Frontal cortex (tissue), 4 donors: ENCODE results near the gene NUP98. TPM values are rescaled to one million over a fixed set of nuclear protein-coding genes. Genes with fewer than 3 reads are reported as not detected.
"Not testable (repeated sequence)": the region's sequence is repeated elsewhere in the genome, so short reads cannot be mapped to it uniquely, and the experiment has no call there.

Source experiments
- DNase-seq, 2 donors: peaks; one replicate each; pipeline ENCODE4 v3.0.0; 2012; ENCODE audit warnings: low spot score in 2 of 2
- FAIRE-seq: peaks from 2 replicates; lab custom pipeline; 2012; peaks lifted over from hg19 to GRCh38; lab: Jason Lieb, UNC
- total RNA-seq: library from RNA; depleted of rRNA; stranded (reverse); fragments of >200 nt; gene quantifications from one replicate; pipeline ENCODE4 v1.2.3, GENCODE V29; 2014
- donor health status: control.
- donor health status: control.
- donor health status: control.

Gene NUP98
- total RNA-seq, 1 donor from 2014 or later, result 73.4 TPM

- FAIRE-seq (no peak), DNase-seq (no peak)
Observed at GRCh38 chr11:3803726-3804495, 6.6 kb upstream of the NUP98 start.

DNA sequence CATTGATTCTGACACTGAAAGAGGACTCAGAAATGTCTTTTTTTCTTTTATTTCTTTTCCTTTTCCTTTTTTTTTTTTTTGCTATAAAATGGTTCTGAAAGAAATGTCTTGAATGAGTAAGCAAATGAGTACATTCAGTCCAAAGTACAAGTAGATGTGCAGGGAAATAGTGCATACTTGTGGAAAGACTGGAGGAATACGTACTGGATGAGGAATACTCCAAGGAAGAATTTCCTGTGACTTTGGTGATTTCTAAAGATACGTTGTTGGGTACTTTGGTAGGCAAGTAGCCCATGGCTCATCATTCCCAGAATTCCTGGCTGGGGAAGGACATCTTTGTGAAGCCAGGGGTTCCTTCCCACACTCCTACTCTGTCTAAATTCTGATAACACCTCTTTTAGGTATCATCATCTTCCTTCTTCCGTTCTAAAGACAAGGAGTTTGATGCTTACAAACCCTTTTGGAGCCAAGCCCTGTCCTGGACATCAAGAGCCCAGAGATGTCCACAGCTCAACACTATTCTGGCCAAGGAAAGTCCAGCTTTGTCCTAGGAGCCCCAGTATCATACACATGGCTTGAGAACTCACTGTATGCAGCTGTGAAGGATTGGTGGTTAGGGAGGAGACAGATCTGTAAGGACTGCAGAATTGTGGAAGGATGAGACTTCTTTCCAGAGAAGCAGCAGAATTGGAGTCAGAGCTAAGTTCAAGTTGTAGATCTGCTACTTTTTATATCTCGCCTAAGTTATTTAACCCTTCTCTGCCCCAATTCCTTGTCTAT is 4.8 kb upstream of the NUP98 start:
- FAIRE-seq (no peak), DNase-seq (no peak)

GRCh38 chr11:3799873-3800272 is 2.5 kb upstream of the NUP98 start:
- FAIRE-seq, result no peak
- DNase-seq, result no peak

DNA sequence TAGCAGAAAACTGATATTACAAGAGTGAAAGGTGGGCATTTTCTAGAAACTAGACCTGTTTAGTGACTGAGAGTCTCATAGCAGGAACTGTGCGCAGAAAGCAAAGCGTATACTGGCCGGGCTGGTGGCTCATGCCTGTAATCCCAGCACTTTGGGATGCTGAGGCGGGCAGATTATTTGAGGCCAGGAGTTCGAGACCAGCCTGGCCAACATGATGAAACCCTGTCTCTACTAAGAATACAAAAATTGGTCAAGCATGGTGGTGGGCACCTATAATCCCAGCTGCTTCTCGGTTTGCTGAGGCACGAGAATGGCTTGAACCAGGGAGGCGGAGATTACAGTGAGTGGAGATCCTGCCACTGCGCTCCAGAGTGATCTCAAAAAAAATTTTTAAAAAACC is 1.8 kb upstream of the NUP98 start:
- FAIRE-seq (no peak), DNase-seq (no peak)

- FAIRE-seq (no peak), DNase-seq (no peak)
Observed at GRCh38 chr11:3796801-3797328, 489 bp downstream of the NUP98 start.

GRCh38 chr11:3796346-3796745 is 1.0 kb downstream of the NUP98 start:
- no peak for DNase-seq
- FAIRE-seq, result no peak

GRCh38 chr11:3796002-3796311 is 1.4 kb downstream of the NUP98 start:
- no peak for FAIRE-seq

GRCh38 chr11:3795131-3796001 is 2.0 kb downstream of the NUP98 start:
- FAIRE-seq (no peak), DNase-seq (no peak)

More at GRCh38 chr11:3796002-3796311, 1.4 kb downstream of the NUP98 start:
- no peak for DNase-seq

- not testable (repeated sequence) for FAIRE-seq, DNase-seq
Observed at GRCh38 chr11:3794387-3794786, 3.0 kb downstream of the NUP98 start.

DNA sequence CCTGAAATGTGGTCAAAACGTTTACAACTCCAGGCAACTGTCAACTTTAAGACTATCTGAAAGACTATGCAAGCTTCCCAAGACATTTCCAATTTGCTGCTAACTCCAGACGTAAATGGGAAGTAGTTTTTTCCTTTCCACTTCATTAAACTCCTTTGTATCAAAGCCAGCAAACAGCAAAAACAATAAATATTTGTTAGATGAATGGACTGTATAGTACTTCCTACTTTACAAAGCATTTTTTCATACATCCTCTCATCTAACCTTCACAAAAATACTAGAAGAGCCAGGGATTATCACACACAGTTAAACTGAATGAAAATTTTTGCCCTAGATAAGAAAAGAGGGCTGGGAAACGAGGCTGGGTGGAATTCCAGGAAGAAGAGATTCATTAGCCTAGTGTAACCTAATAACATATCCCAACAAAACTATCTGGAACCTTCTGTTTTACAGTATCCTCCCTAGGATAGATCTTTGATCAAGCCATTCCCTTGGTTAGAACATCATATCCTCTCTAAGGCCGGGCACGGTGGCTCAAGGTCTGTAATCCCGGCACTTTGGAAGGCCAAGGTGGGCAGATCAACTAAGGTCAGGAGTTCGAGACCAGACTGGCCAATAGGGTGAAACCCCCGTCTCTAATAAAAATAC is 10.4 kb downstream of the NUP98 start:
- no peak for FAIRE-seq
- DNase-seq, result no peak

DNA sequence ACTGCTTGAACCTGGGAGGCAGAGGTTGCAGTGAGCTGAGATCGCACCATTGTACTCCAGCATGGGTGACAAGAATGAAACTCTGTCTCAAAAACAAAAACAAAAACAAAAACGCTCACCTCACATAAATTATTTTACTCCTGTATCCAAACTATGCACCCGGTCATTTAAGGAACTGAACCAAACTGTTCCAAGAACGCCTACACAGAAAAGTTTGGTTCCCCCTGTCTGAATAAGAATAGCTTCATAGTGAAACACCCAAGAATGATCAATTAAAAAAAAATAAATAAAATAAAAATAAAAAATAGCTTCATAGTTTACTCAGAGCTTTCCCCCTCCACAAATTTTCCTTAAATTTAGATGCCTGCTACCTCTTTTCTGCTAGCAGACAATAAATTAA is 13.7 kb downstream of the NUP98 start:
- DNase-seq (no peak), FAIRE-seq (no peak)

DNA sequence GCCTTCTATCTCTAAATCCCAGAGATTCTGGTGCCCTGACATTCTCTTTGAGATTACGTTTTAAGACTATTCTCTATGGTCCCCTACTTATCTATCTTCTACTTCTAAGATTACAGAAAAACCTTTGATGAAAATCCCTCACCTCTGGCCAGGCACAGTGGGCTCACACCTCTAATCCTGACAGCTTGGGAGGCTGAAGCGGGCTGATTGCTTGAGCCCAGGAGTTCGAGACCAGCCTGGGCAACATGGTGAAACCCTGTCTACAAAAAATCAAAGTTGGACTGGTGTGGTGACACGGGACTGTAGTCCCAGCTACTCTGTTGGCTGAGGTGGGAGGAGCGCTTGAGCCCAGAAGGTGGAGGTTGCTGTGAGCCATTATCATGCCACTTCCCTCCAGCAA is 14.4 kb downstream of the NUP98 start:
- DNase-seq (no peak), FAIRE-seq (no peak)

DNA sequence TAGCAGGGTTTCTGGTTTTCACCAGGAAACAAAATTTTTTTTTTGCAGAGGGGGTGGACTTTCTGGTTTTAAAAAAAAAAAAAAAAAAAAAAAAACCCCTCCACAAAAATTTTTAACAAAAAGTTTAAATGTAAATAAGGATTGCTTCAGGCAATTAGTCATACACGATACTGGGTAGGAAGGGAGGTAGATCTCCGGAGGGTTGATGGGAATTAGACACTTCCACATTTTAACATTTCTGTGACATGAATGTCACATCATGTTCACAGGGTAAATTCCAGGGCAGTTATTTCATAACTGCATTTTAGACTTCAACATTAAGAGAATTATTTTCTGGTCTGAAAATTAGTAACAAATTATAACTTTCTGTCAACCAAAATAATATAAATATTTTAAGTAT is 15.9 kb downstream of the NUP98 start:
- FAIRE-seq (peak; percentile 61), DNase-seq (no peak)

DNA sequence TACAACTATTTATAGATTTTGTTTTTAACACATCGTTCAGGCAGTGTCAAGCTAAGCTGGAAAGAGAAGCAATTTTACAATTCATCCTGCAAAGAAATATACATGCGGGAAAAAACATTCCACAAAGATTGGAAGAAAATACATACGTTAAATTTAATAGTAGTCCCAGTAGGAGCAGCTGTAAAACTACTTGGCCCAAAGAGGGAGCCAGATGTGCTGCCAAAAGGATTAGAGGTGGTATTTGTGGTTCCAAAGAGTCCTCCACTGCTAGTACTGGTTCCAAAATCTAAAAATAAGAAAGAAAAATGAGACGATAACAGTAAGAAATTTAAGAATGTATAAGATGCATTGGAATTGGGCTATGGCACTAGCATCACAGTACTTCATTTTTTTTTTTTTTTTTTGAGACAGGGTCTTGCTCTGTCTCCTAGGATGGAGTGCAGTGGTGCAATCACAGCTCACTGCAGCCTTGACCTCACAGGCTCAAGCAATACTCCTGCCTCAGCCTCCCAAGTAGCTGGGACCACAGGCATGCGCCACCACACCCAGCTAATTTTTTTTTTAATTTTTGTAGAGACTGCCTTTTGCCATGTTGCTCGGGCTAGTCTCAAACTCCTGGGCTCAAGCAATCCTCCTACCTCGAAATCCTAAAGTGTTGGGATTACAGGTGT is 21.5 kb downstream of the NUP98 start:
- FAIRE-seq, result no peak
- DNase-seq, result no peak

DNA sequence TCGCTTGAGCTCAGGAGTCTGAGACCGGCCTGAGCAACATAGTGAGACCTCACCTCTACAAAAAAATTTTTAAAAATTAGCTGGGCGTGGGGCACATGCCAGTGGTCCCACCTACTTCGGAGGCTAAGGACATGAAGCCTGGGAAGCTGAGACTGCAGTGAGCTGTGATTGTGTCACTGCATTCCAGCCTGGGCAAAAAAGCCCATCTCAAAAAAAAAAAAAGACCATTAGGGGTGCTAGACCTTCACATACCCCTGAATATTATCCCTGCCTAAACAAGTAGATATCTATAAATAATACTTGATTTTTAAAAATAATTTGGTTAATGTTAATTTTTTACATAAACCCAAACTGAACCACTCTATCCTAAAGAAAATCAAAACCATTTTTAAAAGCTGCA is 24.2 kb downstream of the NUP98 start:
- DNase-seq, result no peak
- FAIRE-seq, result no peak

DNA sequence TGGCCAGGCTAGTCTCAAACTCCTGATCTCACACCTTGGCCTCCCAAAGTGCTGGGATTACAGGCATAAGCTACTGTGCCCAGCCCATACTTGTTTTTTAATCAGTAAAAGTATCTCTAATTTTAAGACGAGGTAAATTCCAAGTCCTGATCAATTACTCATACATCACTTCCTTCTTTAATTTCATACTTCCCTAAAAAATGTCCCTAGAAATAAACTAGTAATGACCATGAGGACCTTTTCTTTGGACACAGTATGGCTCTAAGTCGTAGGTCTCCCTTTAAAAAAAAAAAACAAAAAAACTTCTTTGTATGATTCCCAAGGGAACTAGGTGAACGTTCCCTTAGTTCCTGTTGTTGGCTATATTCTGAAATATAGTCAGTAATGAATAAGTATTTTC is 29.8 kb downstream of the NUP98 start:
- FAIRE-seq (no peak), DNase-seq (no peak)

DNA sequence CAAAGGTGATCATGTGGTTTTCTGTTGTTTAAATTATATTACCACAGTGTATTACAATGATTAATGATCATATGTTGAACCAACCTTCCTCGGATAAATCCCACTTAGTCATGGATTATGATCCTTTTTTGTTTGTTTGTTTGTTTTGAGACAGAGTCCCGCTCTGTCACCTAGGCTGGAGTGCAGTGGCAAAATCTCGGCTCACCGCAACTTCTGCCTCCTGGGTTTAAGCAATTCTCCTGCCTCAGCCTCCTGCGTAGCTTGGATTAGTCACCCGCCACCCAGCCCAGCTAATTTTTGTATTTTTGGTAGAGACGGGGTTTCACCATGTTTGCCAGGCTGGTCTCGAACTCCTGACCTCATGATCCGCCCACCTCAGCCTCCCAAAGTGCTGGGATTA is 30.5 kb downstream of the NUP98 start:
- not testable (repeated sequence) for FAIRE-seq, DNase-seq

GRCh38 chr11:3764266-3764665 is 33.1 kb downstream of the NUP98 start:
- DNase-seq (no peak), FAIRE-seq (no peak)

GRCh38 chr11:3755151-3755550 is 42.2 kb downstream of the NUP98 start:
- FAIRE-seq (no peak), DNase-seq (no peak)
